ENCODE results near the gene TAF8.

TAF8 gene

DNA sequence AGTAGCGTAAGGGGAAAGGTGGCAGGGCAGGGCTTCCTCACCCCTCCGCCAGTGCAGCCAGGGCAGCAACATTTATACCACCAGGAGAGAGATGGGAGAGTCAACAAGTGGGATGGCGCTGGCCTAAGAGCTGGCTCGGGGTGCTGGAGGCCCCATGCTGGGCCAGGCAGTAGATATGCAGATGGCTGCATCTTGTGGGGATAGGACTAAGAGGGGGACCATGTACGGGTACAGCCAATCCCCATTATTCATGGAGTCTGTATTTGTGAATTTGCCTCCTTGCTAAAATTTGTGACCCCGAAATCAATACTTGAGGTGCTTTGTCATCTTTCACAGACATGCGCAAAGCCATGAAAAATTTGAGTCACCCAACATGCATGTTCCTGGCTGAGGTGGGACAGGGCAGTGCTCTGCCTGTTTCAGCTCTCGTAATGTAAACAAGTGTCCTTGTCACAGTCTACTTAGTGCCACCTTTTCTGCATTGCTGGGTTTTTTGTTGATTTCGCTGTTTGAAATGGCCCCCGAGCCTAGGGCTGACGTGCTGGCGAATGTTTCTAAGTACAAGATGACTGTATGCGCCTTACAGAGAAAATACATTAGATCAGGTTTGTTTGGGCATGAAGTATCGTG, 27.5 kb upstream of the TAF8 start:
- TF ChIP-seq, protein P1, sequence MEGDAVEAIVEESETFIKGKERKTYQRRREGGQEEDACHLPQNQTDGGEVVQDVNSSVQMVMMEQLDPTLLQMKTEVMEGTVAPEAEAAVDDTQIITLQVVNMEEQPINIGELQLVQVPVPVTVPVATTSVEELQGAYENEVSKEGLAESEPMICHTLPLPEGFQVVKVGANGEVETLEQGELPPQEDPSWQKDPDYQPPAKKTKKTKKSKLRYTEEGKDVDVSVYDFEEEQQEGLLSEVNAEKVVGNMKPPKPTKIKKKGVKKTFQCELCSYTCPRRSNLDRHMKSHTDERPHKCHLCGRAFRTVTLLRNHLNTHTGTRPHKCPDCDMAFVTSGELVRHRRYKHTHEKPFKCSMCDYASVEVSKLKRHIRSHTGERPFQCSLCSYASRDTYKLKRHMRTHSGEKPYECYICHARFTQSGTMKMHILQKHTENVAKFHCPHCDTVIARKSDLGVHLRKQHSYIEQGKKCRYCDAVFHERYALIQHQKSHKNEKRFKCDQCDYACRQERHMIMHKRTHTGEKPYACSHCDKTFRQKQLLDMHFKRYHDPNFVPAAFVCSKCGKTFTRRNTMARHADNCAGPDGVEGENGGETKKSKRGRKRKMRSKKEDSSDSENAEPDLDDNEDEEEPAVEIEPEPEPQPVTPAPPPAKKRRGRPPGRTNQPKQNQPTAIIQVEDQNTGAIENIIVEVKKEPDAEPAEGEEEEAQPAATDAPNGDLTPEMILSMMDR (IDR thresholded peaks at IDR 0.05; ENCODE audit: insufficient read depth, missing control alignments), result no peak
- DNase-seq (ENCODE audit: insufficient read length, low spot score) (no peak), FAIRE-seq (no peak)

DNA sequence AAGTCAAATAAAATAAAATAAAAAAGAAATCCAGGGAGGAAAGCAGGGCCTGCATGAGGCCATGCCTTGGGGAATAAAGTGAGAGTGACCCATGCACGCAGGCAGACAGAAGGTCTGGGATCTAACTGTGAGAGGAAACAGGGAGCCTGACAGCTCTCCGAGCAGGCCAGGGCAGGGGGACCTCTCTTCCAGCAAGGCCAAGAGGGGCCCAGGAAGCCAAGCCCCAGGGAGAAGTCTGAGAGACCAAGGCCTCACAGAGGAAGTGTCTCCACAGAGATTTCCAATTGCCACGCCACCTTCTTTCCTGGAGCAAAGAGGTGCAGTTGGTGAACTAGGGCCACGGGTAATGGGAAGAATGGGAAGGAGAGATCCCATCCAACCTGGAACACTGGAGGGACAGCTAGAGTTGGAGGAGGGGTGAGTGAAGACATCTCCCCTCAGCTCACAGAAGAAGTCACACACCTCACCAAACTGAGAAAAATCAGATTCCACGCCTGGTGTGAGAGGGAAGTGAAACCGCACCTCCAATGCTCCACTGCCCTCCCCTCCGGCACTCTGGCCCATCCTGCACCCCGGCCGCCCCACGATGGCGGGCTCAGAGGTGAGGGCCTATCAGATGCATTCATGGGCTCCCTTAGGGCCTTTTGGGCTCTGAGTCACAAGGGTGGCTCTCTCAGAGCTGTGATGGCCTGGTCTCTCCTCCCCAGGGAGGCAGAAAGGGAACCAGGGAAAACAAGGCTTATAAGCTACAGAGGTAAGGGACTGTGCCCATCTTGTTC, 25.1 kb upstream of the TAF8 start:
- FAIRE-seq (no peak), DNase-seq (ENCODE audit: insufficient read length, low spot score) (no peak)
- TF ChIP-seq, protein P1 (IDR thresholded peaks at IDR 0.05; ENCODE audit: insufficient read depth, missing control alignments), result no peak

DNA sequence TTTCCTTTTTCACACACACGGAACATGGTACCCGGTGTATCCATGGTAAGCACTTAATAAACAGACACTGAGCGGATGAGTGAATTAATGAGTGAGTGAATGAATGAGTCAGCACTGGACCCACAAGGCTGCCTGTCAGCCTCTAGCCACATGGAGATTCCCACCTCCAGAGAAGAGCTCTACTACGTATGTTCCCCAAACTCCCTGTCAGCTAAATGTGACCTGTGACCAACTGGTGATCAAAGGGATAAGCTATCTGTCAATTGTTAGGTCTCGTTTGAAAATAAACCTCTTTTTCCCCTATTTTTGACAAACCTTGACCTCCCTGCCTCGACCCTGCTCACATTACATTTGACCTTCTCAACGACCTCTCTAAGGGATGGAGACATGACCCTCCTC, 24.5 kb upstream of the TAF8 start:
- TF ChIP-seq, protein P1 (IDR thresholded peaks at IDR 0.05; ENCODE audit: insufficient read depth, missing control alignments), result no peak
- DNase-seq (ENCODE audit: insufficient read length, low spot score), result no peak
- no peak for FAIRE-seq

DNA sequence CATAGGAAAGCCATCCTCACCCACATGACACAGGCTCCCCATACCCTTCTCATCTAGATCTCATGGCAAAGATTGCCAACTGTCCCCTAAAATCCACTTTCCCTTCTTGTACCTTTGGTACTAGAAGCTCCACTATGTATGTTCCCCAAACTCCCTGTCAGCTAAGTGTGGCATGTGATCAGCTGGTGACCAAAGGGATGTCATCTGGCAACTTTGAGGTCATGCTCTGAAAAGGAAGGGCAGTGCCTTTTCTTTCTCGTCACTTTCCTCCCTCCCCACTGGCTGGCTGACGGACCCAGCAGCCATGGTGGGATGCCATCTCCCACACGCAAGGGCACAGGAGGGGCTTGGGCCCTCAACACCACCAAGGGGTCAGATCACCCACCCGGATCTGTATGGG, 23.8 kb upstream of the TAF8 start:
- FAIRE-seq (no peak), DNase-seq (ENCODE audit: insufficient read length, low spot score) (no peak)
- TF ChIP-seq, protein P1 (IDR thresholded peaks at IDR 0.05; ENCODE audit: insufficient read depth, missing control alignments), result no peak

DNA sequence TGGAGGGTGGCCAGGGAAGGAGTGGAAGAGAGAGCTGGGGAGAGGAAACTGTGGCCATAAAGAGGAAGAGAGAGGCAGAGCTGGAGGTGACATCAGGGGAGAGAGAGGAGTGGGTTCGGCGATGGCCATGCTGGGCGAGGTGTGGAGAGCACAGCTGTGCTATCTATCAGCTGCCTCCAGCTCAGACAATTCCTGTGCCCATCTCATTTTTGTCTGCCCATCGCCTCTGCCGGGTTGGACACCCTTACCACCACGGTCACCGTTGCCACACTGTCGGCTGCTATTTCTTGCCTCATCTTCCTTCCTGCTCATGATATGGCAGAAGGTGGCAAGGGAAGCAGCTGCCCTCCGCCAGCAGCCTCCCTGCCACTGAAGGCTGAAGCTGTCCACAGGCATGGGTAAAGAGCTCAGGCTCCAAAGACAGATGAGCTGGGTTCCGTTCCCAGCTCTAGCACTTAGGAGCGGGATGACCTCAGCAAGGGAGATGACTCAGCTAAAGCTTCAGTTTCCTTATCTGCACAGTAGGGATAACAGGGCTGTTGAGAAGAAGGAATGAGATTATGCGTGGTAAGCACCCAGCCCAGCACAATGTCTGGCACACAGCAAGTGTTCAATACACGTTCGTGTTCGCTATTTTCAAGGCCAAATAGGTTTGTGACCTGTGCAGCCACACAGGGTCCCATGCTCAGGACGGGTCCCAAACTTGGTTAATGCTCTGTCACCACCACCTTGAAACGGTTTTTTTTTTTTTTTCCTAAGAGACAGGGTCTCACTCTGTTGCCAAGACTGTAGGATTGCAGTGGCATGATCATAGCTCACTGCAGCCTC, 21.9 kb upstream of the TAF8 start:
- FAIRE-seq (no peak), DNase-seq (ENCODE audit: insufficient read length, low spot score) (no peak)
- TF ChIP-seq, protein P1 (IDR thresholded peaks at IDR 0.05; ENCODE audit: insufficient read depth, missing control alignments), result no peak

DNA sequence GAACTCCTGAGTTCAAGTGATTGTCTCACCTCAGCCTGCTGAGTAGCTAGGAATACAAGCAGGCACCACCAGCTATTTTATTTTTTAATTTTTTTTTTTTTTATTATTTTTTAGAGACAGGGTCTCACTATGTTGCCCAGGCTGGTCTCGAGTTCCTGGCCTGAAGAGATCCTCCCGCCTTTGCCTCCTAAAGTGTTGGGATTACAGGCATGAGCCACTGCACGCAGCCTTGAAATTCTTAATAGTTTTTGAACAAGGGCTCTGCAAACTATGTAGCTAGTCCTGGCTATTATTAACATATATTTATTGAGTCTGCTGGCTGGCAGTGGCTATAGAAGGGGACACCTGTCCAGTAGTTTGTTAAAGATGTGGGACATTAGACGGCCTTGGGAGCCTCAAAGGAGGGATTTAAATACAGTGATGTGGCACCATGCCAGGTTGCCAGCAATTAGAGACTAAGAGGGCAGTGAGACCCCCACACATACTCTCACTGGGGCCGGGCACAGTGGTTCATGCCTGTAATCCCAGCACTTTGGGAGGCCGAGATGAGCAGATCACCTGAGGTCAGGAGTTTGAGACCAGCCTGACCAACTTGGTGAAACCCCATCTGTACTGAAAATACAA, 21.1 kb upstream of the TAF8 start:
- FAIRE-seq, result no peak
- no peak for DNase-seq (ENCODE audit: insufficient read length, low spot score)
- TF ChIP-seq, protein P1 (IDR thresholded peaks at IDR 0.05; ENCODE audit: insufficient read depth, missing control alignments), result no peak

Measured in D721Med (cell line).